Ectodermal cell (in vitro differentiated cells): ENCODE measurements around the gene GABPB2. TPM values are rescaled to one million over a fixed set of nuclear protein-coding genes. Genes with fewer than 3 reads are reported as not detected.

Source experiments
- H3K27ac ChIP-seq: 2 replicates; pipeline ENCODE4 v1.7.0; 2013; ENCODE audit warnings: mild to moderate bottlenecking, low read depth, low read length; ENCODE audit not compliant: insufficient read depth, poor library complexity, severe bottlenecking
- H3K27me3 ChIP-seq: 2 replicates; pipeline ENCODE4 v1.7.0; 2013; ENCODE audit warnings: mild to moderate bottlenecking, low read length; ENCODE audit not compliant: insufficient read depth, control insufficient read depth, poor library complexity, severe bottlenecking
- H3K36me3 ChIP-seq: one replicate; pipeline ENCODE4 v1.7.0; 2013; ENCODE audit warnings: low read length; ENCODE audit not compliant: control insufficient read depth, insufficient read depth
- H3K4me1 ChIP-seq: one replicate; pipeline ENCODE4 v1.7.0; 2013; ENCODE audit warnings: low read length; ENCODE audit not compliant: control insufficient read depth, insufficient read depth
- H3K4me3 ChIP-seq: 2 replicates; pipeline ENCODE4 v1.7.0; 2013; ENCODE audit warnings: low read depth, low read length, control low read depth; ENCODE audit not compliant: insufficient read depth
- H3K9me3 ChIP-seq: 2 replicates; pipeline ENCODE4 v1.7.0; 2013; ENCODE audit warnings: mild to moderate bottlenecking, low read length, moderate library complexity; ENCODE audit not compliant: control insufficient read depth
- WGBS, 2 experiments: methylation state at CpG; one replicate each; pipeline ENCODE4 v1.1.7; 2013; ENCODE audit warnings: missing lambda C conversion rate in 2 of 2; 5-methylcytosine and 5-hydroxymethylcytosine counted together
- polyA plus RNA-seq, 4 experiments: library from polyadenylated mRNA; stranded (reverse); fragments of 50-300 nt; gene quantifications; one replicate each; pipeline ENCODE4 v1.2.3, GENCODE V29; 2013

Gene GABPB2
- 5.4 TPM for polyA plus RNA-seq (2013, experiment 1 of 4)
- polyA plus RNA-seq (2013, experiment 2 of 4) = 4.8 TPM
- polyA plus RNA-seq (2013, experiment 3 of 4) = 3.3 TPM
- polyA plus RNA-seq (2013, experiment 4 of 4) = 2.4 TPM

DNA sequence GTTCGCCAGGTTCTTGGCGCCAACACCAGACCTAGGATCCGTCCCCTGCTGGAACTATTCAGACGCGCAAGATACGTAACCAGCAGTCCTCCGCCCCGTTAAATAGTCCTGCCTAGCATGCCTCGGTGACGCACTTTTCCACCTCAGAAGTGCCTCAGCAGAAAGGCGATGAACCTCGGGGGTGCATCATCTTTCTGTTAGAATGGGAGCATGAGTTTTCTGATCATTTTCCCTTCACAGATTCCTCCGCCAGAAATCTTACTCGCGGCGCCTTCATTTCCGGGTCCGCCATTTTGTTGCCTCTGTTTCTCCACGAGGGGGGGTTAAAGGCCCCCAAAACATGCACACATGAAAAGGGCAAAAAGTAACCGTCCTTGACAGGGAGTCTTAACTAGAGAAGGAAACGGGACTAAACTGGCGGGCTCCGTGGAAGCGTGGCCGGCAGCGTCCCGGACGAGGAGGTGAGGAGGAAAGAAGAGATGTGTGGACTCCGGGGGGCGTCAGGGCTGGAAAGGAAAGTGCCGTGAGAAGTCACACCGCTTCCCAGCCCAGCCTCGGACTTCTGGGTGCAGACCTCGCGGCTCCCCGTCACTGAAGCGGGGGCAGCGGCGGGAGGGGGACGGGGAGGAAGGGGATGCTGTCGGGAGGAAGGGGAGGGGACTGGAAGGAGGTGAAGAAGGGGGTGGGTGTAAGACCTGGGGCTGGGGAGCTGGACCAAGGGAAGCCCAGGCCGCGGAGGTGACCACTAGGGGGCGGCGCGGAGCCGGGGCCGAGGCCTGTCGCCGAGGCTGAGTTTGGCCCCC is at the start of gene GABPB2:
GABPB2 (plus strand) TSS at position 288 of the 803 bp plus-strand sequence. CDS start 17,429 bp downstream, outside the sequence.
- Histone ChIP-seq H3K36me3 (peaks cover 6% of the 10 kb centered on the region), H3K4me3 (peak within 1 kb of the TSS; percentile 85), H3K27ac (peak within 1 kb of the TSS; percentile 95), H3K4me1 (peaks cover 3% of the 10 kb centered on the region), H3K27me3 (no peaks in the 10 kb centered on the region), H3K9me3 (no peaks in the 10 kb centered on the region)
- WGBS, 2 experiments = 1% methylated on average over 50 of the region's 50 CpGs

DNA sequence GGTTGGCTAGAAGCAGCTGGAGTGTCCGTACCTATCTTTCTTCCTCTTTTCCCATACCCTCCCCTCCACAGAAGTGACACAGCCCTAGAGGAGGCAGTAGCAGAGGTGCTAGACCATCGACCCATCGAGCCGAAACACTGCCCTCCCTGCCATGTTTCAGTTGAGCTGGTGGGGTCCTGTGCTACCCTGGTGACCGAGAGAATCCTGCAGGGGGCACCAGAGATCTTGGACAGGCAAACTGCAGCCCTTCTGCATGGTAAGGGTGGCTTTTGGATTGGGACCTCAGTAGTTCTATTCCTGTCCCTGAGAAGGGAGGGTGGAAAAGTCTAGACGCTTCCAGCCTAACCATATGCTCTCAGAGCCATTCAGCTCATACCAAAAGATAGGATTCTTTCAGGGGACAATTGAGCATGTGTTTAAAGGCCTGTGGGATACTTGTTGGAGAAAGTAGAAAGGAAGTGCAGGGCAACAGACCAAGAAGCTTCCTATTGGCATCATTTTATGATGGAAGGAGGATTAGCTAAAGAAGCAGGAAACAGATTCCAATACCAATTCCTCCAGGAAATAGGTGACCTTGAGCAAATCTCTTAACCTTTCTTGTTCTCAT is 45.9 kb upstream of the GABPB2 start:
- Histone ChIP-seq H3K9me3 (no peaks in the 10 kb centered on the region), H3K36me3 (peaks cover 8% of the 10 kb centered on the region), H3K27me3 (no peaks in the 10 kb centered on the region), H3K4me3 (no peak overlapping the region), H3K27ac (no peak overlapping the region), H3K4me1 (no peaks in the 10 kb centered on the region)
- 44 to 47% methylated on average over 4 to 6 of the region's 6 CpGs for WGBS, 2 experiments

GRCh38 chr1:151026460-151026859 is 44.1 kb upstream of the GABPB2 start:
- H3K4me1 ChIP-seq = no peaks in the 10 kb centered on the region
- peaks cover 13% of the 10 kb centered on the region for H3K36me3 ChIP-seq
- no peak overlapping the region for H3K27ac ChIP-seq
- no peaks in the 10 kb centered on the region for H3K27me3 ChIP-seq
- no peaks in the 10 kb centered on the region for H3K9me3 ChIP-seq
- no peak overlapping the region for H3K4me3 ChIP-seq

DNA sequence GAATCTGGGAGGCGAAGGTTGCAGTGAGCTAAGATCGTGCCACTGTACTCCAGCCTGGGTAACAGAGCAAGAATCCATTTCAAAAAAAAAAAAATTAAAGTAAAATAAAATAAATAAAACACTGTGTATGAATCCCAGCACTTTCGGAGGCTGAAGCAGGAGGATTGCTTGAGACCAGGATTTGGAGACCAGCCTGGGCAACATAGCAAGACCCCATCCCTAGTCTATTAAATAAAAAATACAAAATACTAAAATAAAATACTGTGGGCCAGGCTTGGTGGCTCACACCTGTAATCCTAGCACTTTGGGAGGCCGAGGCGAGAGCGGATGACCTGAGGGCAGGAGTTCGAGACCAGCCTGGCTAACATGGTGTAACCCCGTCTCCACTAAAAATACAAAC is 38.4 kb upstream of the GABPB2 start:
- H3K4me1 ChIP-seq = no peaks in the 10 kb centered on the region
- 89 to 93% methylated on average over 7 to 8 of the region's 8 CpGs for WGBS, 2 experiments
- H3K36me3 ChIP-seq = peaks cover 23% of the 10 kb centered on the region
- H3K4me3 ChIP-seq = no peak overlapping the region
- no peaks in the 10 kb centered on the region for H3K9me3 ChIP-seq
- no peaks in the 10 kb centered on the region for H3K27me3 ChIP-seq
- no peak overlapping the region for H3K27ac ChIP-seq

DNA sequence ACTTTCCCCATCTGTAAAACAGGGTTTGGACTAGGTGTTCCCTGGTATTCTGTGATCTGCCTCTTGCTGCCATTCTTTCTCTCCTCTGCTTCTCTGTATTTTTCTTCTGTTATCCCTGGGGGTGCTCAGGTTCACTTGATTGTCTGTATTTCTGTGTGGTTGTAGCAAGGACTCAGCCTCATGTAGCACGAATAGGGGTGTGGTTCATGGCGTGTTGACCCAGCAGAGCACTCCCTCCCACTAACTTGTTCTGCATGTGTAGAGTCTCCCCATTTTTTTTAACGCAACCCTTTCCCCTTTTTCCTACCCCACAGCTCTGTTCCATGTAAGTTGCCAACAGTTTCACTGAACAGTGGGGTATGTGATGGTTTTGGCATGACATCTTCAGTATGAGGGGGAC is 35.4 kb upstream of the GABPB2 start:
- peaks cover 18% of the 10 kb centered on the region for H3K36me3 ChIP-seq
- no peaks in the 10 kb centered on the region for H3K27me3 ChIP-seq
- H3K9me3 ChIP-seq = no peaks in the 10 kb centered on the region
- H3K4me1 ChIP-seq = no peaks in the 10 kb centered on the region
- H3K4me3 ChIP-seq = no peak overlapping the region
- 86 to 97% methylated on average over 3 of the region's 3 CpGs for WGBS, 2 experiments
- H3K27ac ChIP-seq = no peak overlapping the region

DNA sequence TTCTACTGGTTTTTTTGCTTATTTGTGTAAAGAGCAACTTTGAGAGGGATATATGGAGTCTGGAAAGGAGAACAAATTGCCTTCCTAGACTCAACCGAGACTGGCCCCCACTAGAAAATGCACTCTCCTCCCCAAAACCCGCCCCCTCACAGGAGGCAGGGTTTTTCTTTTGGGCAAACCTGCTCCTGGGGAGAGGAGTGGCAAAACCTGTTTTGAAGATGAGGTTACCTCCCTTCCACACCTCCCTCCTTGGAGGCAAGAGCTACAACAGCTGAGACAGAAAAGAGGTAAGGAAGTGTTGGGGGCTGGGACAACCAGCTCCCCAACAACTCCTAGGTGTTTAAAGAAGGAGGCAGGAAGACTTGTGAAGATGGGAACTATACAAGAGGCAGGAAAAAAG is 34.2 kb upstream of the GABPB2 start, which contains the start of gene BNIPL:
BNIPL (plus strand) TSS at position 231 of the 400 bp plus-strand sequence; CDS start at position 371, 140 bp downstream.
- WGBS, 2 experiments = 47 to 50% methylated on average over 2 of the region's 2 CpGs
- no peak within 1 kb of the TSS for H3K4me3 ChIP-seq
- H3K9me3 ChIP-seq = no peaks in the 10 kb centered on the region
- H3K36me3 ChIP-seq = peaks cover 14% of the 10 kb centered on the region
- H3K27me3 ChIP-seq = no peaks in the 10 kb centered on the region
- H3K4me1 ChIP-seq = no peaks in the 10 kb centered on the region
- no peak within 1 kb of the TSS for H3K27ac ChIP-seq

GRCh38 chr1:151037032-151037431 is 33.5 kb upstream of the GABPB2 start:
- Histone ChIP-seq H3K9me3 (no peaks in the 10 kb centered on the region), H3K4me1 (no peaks in the 10 kb centered on the region), H3K4me3 (no peak overlapping the region), H3K36me3 (peaks cover 11% of the 10 kb centered on the region), H3K27me3 (no peaks in the 10 kb centered on the region), H3K27ac (no peak overlapping the region)
- 90 to 92% methylated on average over 6 of the region's 6 CpGs for WGBS, 2 experiments

DNA sequence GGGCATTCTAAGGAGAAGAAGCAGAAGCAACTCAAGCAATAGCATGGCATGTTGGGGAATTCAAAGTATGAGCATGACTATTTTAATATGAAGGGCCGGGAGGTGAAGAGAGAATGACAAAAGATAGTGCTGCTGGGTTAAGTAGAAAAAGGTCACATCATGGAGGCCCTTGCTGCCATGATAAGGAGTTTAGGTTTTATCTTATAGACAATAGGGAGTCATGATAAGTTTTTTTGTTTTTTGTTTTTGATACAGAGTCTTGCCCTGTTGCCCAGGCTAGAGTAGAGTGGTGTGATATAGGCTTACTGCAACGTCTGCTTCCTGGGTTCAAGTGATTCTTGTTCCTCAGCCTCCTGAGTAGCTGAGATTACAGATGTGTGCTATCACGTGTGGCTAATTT is 31.0 kb upstream of the GABPB2 start:
- peaks cover 5% of the 10 kb centered on the region for H3K36me3 ChIP-seq
- H3K4me3 ChIP-seq = no peak overlapping the region
- H3K4me1 ChIP-seq = no peaks in the 10 kb centered on the region
- 84 to 92% methylated on average over 3 of the region's 3 CpGs for WGBS, 2 experiments
- H3K27ac ChIP-seq = no peak overlapping the region
- H3K9me3 ChIP-seq = no peaks in the 10 kb centered on the region
- H3K27me3 ChIP-seq = no peaks in the 10 kb centered on the region

DNA sequence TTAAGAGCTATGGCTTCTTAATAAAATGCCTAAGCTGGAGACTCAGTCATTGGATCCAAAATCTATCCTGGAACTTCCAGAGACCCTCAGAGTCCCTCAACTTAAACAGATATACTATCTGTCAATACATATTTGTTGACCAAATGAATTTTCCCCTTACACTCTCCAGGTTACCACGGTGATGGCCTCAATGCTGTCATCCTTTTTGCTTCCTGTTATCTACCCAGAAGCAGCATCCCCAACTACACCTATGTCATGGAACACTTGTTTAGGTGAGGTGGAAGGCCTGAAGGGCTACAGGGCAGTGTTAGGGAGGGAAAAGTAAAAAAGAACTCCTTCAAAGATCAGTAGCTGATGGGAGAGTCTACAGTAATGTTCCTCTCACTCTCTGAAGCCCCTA is 27.4 kb upstream of the GABPB2 start:
- no peaks in the 10 kb centered on the region for H3K27me3 ChIP-seq
- WGBS, 2 experiments = 94 to 100% methylated on average over 1 of the region's 1 CpG

GRCh38 chr1:151047591-151047924 is 23.0 kb upstream of the GABPB2 start, which contains the start of gene C1orf56:
C1orf56 (plus strand) TSS chr1:151047751; CDS start chr1:151047848, 97 bp downstream.
- H3K4me3 ChIP-seq = peak within 1 kb of the TSS; percentile 93
- H3K36me3 ChIP-seq = no peaks in the 10 kb centered on the region
- no peaks in the 10 kb centered on the region for H3K27me3 ChIP-seq
- peaks cover 3% of the 10 kb centered on the region for H3K4me1 ChIP-seq
- WGBS, 2 experiments = 0 to 1% methylated on average over 29 of the region's 29 CpGs
- peak within 1 kb of the TSS; percentile 71 for H3K27ac ChIP-seq
- no peaks in the 10 kb centered on the region for H3K9me3 ChIP-seq

More for the DNA sequence above, 27.4 kb upstream of the GABPB2 start:
- Histone ChIP-seq H3K9me3 (no peaks in the 10 kb centered on the region), H3K4me3 (no peak overlapping the region), H3K36me3 (no peaks in the 10 kb centered on the region), H3K4me1 (no peaks in the 10 kb centered on the region), H3K27ac (no peak overlapping the region)
